Measurements from ENCODE around the gene ZNF346.

DNA sequence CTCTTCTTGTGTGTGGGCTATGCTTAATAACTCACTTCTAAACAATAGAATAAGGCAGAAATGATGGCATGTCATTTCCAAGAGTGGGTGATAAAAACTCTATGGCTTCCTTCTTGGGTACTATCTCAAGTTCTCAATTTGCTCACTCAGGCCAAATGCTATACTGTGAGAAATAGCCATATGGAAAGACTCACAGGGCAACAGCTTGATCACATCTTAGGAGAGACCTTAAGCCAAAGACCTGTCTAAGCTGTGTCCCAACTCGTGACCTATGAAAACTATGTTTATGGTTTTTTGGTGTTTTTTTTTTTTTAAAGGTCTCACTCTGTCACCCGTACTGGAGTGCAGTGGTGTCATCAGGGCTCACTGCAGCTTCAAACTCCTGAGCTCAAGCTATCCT is 13.8 kb upstream of the ZNF346 start:
- no peak for TF ChIP-seq POLR2A (IDR thresholded peaks at IDR 0.05; ENCODE audit: low read length)
- no peak for TF ChIP-seq GATA1 (IDR thresholded peaks at IDR 0.05; ENCODE audit: low read depth, low read length)
